Urinary bladder (tissue), 4 donors: ENCODE data around the gene MACC1. TPM values are rescaled to one million over a fixed set of nuclear protein-coding genes. Genes with fewer than 3 reads are reported as not detected.

Source experiments
- DNase-seq: peaks from one replicate; pipeline ENCODE4 v3.0.0-alpha.2; 2015; ENCODE audit errors: extremely low spot score
- H3K27ac ChIP-seq: one replicate; pipeline ENCODE4 v1.5.1; 2013; ENCODE audit warnings: low read depth, mild to moderate bottlenecking, moderate library complexity
- H3K36me3 ChIP-seq: one replicate; pipeline ENCODE4 v1.6.1; 2013; ENCODE audit warnings: mild to moderate bottlenecking, moderate library complexity; ENCODE audit not compliant: insufficient read depth
- H3K4me1 ChIP-seq: one replicate; pipeline ENCODE4 v1.6.1; 2013; ENCODE audit warnings: mild to moderate bottlenecking, moderate library complexity; ENCODE audit not compliant: insufficient read depth
- H3K4me3 ChIP-seq: one replicate; pipeline ENCODE4 v1.5.1; 2013; ENCODE audit warnings: low read depth, low read length
- WGBS: extraction: QIAGEN DNeasy Blood & Tissue Kit; methylation state at CpG from one replicate; pipeline ENCODE4 v1.1.7; 2013; 5-methylcytosine and 5-hydroxymethylcytosine counted together
- polyA plus RNA-seq: library from polyadenylated mRNA; stranded (reverse); fragments of 200-250 nt; gene quantifications from one replicate; pipeline ENCODE4 v1.2.3, GENCODE V29; 2013
- total RNA-seq: library from RNA; depleted of rRNA; stranded (reverse); fragments of >200 nt; gene quantifications from one replicate; pipeline ENCODE4 v1.2.3, GENCODE V29; 2014
- donor health status: healthy with polysubstance abuse.
- donor health status: healthy.

Gene MACC1
- total and polyA plus RNA-seq, 2 donors: 0.32 to 7.1 TPM

DNA sequence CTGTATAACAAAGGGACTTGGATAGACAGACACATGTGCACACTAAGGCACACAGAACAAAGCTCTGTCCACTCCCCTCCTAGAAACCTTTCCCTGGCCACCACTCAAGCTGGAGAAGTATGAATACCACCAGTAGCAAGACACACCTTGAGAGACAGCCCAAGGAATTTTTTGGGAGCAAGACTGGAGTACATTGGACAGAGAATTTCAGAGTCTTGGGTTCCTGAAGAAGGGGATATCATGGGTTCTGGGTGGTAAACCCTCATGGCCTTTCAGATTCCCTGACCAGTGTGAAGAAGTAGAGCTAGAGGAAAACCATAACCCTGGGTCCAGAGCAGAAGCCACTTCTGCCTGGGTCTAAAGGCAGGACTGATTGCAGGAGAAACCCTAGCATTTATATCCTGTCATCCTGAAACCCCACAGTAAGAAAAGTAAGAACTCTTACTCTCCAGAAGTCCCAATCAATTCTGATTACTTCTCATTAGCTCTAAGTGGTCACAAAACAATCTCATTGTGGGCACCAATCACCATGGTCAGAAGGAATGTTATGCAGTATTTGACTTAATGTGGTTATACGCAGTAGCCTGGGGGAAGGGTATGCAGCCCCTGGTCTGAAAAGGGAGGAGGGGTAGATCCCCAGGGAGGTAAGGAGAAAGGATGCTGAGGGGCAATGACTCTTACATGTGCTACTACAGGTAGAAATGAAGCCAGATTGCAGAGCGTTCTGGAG lies 20.4 kb upstream of the MACC1 start:
- 95% methylated on average over 2 of the region's 2 CpGs for WGBS
- DNase-seq: no peak

DNA sequence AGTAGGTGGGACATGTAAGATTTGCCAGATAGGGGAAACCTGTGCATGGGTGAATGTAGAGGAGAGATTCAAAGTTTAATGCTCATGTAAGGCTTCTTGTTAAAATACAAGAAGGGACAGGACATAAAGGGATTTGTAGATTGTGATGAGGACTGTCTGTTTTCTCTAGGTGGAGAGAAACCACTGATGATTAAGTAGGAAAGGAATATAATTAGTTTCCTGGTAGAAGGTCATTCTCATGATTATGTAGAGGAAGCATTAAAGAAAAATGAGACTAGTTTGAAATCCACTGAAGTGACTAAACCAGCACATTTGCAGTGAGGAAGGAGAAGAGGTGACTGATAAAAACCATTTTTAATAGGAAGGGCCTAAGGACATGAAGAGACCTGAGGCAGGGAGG lies 19.6 kb upstream of the MACC1 start:
- DNase-seq: no peak
- Histone ChIP-seq H3K27ac (no peak overlapping the region), H3K4me3 (no peak overlapping the region), H3K4me1 (no peaks in the 10 kb centered on the region), H3K36me3 (no peaks in the 10 kb centered on the region)

More for the DNA sequence above, 20.4 kb upstream of the MACC1 start:
- no peaks in the 10 kb centered on the region for H3K4me1 ChIP-seq
- no peak overlapping the region for H3K27ac ChIP-seq
- no peak overlapping the region for H3K4me3 ChIP-seq
- no peaks in the 10 kb centered on the region for H3K36me3 ChIP-seq

- no peak for DNase-seq
- Histone ChIP-seq H3K36me3 (no peaks in the 10 kb centered on the region), H3K27ac (no peak overlapping the region), H3K4me3 (no peak overlapping the region), H3K4me1 (no peaks in the 10 kb centered on the region)
- 96% methylated on average over 6 of the region's 6 CpGs for WGBS
These were observed 18.9 kb upstream of the MACC1 start for GRCh38 chr7:20236043-20236442.

GRCh38 chr7:20235288-20235687 lies 18.1 kb upstream of the MACC1 start:
- Histone ChIP-seq H3K36me3 (no peaks in the 10 kb centered on the region), H3K4me3 (no peak overlapping the region), H3K4me1 (no peaks in the 10 kb centered on the region), H3K27ac (no peak overlapping the region)
- 80% methylated on average over 4 of the region's 4 CpGs for WGBS
- no peak for DNase-seq

- Histone ChIP-seq H3K27ac (no peak overlapping the region), H3K4me3 (no peak overlapping the region), H3K36me3 (no peaks in the 10 kb centered on the region), H3K4me1 (no peaks in the 10 kb centered on the region)
- no peak for DNase-seq
- 90% methylated on average over 4 of the region's 4 CpGs for WGBS
These were observed 16.2 kb upstream of the MACC1 start for GRCh38 chr7:20233362-20233761.

DNA sequence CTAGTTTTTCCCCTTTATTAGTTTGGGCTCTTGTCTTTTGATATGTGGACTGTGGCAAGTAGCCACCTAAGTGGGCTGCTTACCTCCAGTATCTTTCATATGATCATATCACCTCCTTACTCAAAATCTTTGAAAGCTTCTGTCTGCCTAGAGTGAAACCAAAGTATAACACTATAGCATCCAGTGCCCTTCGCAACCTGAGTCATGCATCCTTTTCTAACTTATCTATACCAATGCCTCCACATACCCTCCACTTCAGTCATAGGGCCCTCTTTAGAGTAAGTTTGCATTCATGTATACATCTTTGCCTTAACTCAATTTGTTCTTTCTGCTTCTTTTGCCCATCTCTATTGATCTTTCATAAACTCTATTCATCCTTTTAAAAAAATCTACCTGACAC lies 15.7 kb upstream of the MACC1 start:
- no peak overlapping the region for H3K4me3 ChIP-seq
- no peak overlapping the region for H3K27ac ChIP-seq
- no peaks in the 10 kb centered on the region for H3K36me3 ChIP-seq
- H3K4me1 ChIP-seq: no peaks in the 10 kb centered on the region
- 100% methylated on average over 1 of the region's 1 CpG for WGBS
- DNase-seq: no peak

DNA sequence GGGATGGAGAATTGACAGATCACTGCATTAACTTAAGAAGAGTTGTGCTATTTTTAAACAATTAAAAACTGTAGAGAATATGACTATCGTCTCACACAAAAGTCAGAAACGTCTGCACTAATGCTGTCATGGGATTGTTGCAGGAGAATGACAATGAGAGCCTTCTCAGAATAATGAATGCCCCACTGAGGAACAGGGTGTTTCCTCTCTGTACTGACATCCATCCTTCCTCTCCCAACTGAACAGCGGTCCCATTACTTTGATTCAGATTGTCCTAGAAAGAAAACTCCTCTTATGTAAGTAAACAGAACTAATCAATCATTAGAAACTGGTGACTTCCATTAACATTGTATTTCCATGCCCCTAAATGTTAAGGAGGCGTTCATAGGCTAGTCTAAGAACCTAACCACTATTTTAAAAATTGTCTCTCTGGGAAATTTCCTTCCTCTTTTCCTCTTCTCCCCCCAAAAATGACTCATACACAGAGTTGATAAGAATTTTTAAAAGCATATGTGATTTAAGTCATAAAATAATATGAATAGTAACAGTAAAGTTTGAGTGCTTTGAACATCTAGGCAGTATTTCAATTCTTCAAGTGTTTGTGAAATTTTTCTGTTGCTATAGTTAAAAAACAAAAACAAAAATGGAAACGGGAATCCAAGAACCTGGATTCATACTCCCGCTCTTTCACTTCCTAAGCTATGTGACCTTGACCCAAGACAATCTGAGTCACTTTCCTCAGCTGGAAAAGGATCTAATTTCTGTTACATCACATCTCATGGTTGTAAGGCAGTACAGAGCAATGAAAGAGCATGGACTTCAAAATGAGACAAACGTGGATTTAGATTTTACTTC lies 12.7 kb upstream of the MACC1 start:
- 60% methylated on average over 7 of the region's 7 CpGs for WGBS
- DNase-seq: no peak
- Histone ChIP-seq H3K27ac (no peak overlapping the region), H3K4me3 (no peak overlapping the region), H3K36me3 (no peaks in the 10 kb centered on the region), H3K4me1 (no peaks in the 10 kb centered on the region)

GRCh38 chr7:20229081-20229480 lies 11.9 kb upstream of the MACC1 start:
- Histone ChIP-seq H3K27ac (no peak overlapping the region), H3K4me1 (no peaks in the 10 kb centered on the region), H3K4me3 (no peak overlapping the region), H3K36me3 (no peaks in the 10 kb centered on the region)
- 82% methylated on average over 3 of the region's 3 CpGs for WGBS
- no peak for DNase-seq

- Histone ChIP-seq H3K36me3 (no peaks in the 10 kb centered on the region), H3K27ac (no peak overlapping the region), H3K4me1 (no peaks in the 10 kb centered on the region), H3K4me3 (no peak overlapping the region)
- DNase-seq: no peak
These were observed 11.5 kb upstream of the MACC1 start for GRCh38 chr7:20228654-20229053.

DNA sequence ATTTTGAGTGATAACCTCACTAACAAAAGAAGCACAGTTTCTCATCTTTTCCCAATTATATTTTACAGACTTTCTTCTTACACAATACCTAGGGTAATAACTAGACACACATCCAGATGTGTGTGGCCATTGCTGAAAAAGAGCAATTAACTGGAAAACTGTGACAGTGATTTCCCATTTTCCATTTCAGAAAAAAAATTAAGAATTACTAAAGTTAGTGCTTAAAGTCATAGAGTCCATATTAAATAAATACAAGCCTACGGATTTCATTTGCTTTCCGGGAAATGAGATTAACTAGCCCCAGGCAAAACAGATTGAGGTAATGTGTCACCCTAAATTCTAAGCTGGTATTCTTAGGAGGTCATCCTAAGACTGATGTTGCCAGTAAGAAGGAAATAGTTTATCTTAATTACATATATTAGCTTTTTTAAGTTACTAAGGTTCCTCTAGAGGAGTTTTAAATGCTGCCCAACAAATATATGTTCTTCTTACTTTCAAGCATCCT lies 10.2 kb upstream of the MACC1 start:
- WGBS: 95% methylated on average over 2 of the region's 2 CpGs
- no peak overlapping the region for H3K27ac ChIP-seq
- H3K36me3 ChIP-seq: no peaks in the 10 kb centered on the region
- no peak overlapping the region for H3K4me3 ChIP-seq
- no peaks in the 10 kb centered on the region for H3K4me1 ChIP-seq
- no peak for DNase-seq

DNA sequence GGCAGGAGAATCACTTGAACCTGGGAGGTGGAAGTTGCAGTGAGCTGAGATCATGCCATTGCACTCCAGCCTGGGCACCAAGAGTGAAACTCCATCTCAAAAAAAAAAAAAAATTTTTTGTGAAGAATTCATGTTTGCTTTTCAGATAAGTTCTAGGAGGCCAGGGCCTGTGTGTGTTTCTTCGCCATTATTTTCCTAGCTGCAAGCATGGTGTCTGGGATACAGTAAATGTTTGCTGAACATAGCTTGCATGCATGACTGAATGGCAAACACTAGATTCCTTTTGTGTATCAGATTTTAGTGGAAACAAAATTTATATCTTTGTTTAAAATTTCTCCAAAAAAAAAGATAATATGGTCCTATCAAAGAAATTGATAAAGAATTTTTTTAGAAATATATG lies 9.7 kb upstream of the MACC1 start:
- Histone ChIP-seq H3K27ac (no peak overlapping the region), H3K4me1 (no peaks in the 10 kb centered on the region), H3K36me3 (no peaks in the 10 kb centered on the region), H3K4me3 (no peak overlapping the region)
- WGBS: 47% methylated on average over 1 of the region's 1 CpG
- DNase-seq: no peak

GRCh38 chr7:20225384-20225783 lies 8.2 kb upstream of the MACC1 start:
- no peaks in the 10 kb centered on the region for H3K36me3 ChIP-seq
- H3K4me3 ChIP-seq: no peak overlapping the region
- WGBS: 83% methylated on average over 2 of the region's 2 CpGs
- no peak for DNase-seq
- H3K4me1 ChIP-seq: no peaks in the 10 kb centered on the region
- H3K27ac ChIP-seq: no peak overlapping the region

DNA sequence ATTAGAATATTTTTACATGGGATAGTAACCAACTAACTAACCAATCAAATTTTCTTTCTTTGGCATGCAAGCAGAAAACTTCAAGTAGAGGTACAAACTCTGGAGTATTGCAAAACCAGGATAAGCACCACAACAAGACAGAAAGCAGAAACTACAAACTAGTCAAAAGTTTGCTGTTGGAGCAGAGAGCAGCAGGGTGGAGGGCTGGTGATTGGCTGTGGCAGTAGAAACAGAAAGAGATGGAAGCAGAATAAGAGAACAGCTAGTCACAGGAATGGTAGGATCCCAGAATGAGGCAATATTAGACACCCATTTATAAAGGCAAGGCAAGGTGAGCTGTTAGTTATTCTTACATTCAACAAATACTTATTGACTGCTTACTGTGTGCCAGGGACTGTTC lies 6.8 kb upstream of the MACC1 start:
- no peaks in the 10 kb centered on the region for H3K36me3 ChIP-seq
- H3K4me3 ChIP-seq: no peak overlapping the region
- no peak for DNase-seq
- peaks cover 2% of the 10 kb centered on the region for H3K4me1 ChIP-seq
- H3K27ac ChIP-seq: no peak overlapping the region

GRCh38 chr7:20223356-20223755 lies 6.2 kb upstream of the MACC1 start:
- H3K36me3 ChIP-seq: no peaks in the 10 kb centered on the region
- no peak overlapping the region for H3K4me3 ChIP-seq
- no peak for DNase-seq
- H3K4me1 ChIP-seq: peaks cover 3% of the 10 kb centered on the region
- WGBS: 93% methylated on average over 5 of the region's 5 CpGs
- H3K27ac ChIP-seq: no peak overlapping the region
